Right cardiac atrium (tissue), 5 donors: ENCODE data around the gene SLC41A1. TPM values are rescaled to one million over a fixed set of nuclear protein-coding genes. Genes with fewer than 3 reads are reported as not detected.

Source experiments
- ATAC-seq, 2 donors: fragments of 200-7000 bp; cut with Tn5 transposase; one replicate each; pipeline versions ENCODE4 v1.8.0 to v1.9.1; 2020; ENCODE audit warnings: moderate library complexity in 2 of 2, mild to moderate bottlenecking in 1 of 2
- DNase-seq, 3 donors: peaks; one replicate each; pipeline ENCODE4 v3.0.0-alpha.2; 2020
- H3K27ac ChIP-seq: one replicate; pipeline ENCODE4 v1.5.1; 2013; ENCODE audit warnings: mild to moderate bottlenecking, low read length, control low read depth, moderate library complexity
- H3K27me3 ChIP-seq: one replicate; pipeline ENCODE4 v1.6.1; 2013; ENCODE audit not compliant: control insufficient read depth, insufficient read depth
- H3K4me1 ChIP-seq: one replicate; pipeline ENCODE4 v1.6.1; 2013; ENCODE audit warnings: low read length; ENCODE audit not compliant: control insufficient read depth, insufficient read depth
- H3K4me3 ChIP-seq: one replicate; pipeline ENCODE4 v1.5.1; 2013; ENCODE audit warnings: low read length, control low read depth
- H3K9me3 ChIP-seq: one replicate; pipeline ENCODE4 v1.6.1; 2013; ENCODE audit warnings: low read length; ENCODE audit not compliant: control insufficient read depth
- WGBS: extraction: QIAGEN DNeasy Blood & Tissue Kit; methylation state at CpG from one replicate; pipeline ENCODE4 v1.1.7; 2013; 5-methylcytosine and 5-hydroxymethylcytosine counted together
- intact Hi-C, 4 donors: fragments of 100-400 bp; cut with DNase I; formaldehyde crosslinking; loops; one replicate each; pipeline versions ENCODE4 v1.11.0 to v1.14.0; 2022 to 2023
- polyA plus RNA-seq: library from polyadenylated mRNA; stranded (reverse); fragments of 200-250 nt; gene quantifications from one replicate; pipeline ENCODE4 v1.2.3, GENCODE V29; 2013
- total RNA-seq, 4 donors: library from RNA; stranded (reverse); fragmentation: NEBNext Ultra II Directional; extraction: Animal tissue kit (Norgen Biotek cat#: 25700); gene quantifications; one replicate each; pipeline ENCODE4 v1.2.1, GENCODE V29; 2021
- donor health status: healthy with polysubstance abuse.
- donor health status: DM: no; HTN: yes; CAD: no.
- donor health status: DM: no; HTN: no; CAD: no.
- donor health status: DM: no; HTN: yes; CAD: no; lungs with severe emphysema.
- donor health status: DM: yes; HTN: yes; CAD: no.

Gene SLC41A1
- total and polyA plus RNA-seq, 5 donors: 187 to 420 (median 322) TPM

DNA sequence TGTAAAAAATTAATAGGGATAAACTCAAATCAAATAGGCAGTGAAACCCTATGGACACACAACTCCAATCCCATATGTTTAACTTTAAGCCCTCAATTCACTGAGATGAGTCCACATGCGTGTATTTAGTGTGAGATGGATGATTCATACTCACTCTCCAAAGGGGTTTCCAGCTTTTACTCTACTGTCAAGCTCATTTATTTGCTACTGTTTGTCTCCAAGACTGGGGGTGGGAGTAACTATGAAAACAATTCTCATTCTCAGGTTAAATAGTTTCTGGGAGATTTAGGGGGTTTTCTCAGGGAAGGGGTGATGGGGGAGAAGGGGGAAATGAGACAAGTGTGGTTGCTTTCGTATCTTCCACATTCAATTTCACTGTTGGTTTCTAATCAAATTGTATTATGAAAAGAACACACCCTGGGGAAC is 40.4 kb downstream of the SLC41A1 start:
- WGBS: 92% methylated on average over 2 of the region's 2 CpGs
- no peak for ATAC-seq

DNA sequence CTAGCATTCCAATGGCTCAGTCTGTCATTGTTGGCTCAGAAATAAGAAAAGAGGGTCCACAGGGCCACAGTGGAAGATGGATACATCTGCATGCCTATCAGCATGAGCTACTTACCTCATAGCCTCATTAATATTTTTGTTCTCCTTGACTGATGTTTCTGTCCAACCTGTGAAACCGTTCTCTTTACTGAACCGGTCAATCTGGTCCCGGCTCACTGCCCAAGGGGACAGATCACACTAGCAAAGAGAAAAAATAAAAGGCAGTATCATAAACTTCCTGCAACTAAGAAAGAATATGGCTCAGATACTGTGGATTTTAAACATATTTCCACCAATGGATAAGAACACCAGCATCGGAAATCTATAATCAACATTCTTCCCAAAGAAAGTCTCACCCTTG is 42.4 kb downstream of the SLC41A1 start:
- WGBS: 88% methylated on average over 4 of the region's 4 CpGs
- DNase-seq (no peak), ATAC-seq (no peak)
- intact Hi-C loops: no loop called here
- Histone ChIP-seq H3K27ac (no peak overlapping the region), H3K9me3 (no peaks in the 10 kb centered on the region), H3K4me1 (peaks cover 3% of the 10 kb centered on the region), H3K27me3 (no peaks in the 10 kb centered on the region), H3K4me3 (no peak overlapping the region)

More for the DNA sequence above, 40.4 kb downstream of the SLC41A1 start:
- Histone ChIP-seq H3K27ac (no peak overlapping the region), H3K27me3 (no peaks in the 10 kb centered on the region), H3K4me3 (no peak overlapping the region), H3K9me3 (no peaks in the 10 kb centered on the region), H3K4me1 (peaks cover 3% of the 10 kb centered on the region)
- intact Hi-C loops: no loop called here
- DNase-seq: no peak

DNA sequence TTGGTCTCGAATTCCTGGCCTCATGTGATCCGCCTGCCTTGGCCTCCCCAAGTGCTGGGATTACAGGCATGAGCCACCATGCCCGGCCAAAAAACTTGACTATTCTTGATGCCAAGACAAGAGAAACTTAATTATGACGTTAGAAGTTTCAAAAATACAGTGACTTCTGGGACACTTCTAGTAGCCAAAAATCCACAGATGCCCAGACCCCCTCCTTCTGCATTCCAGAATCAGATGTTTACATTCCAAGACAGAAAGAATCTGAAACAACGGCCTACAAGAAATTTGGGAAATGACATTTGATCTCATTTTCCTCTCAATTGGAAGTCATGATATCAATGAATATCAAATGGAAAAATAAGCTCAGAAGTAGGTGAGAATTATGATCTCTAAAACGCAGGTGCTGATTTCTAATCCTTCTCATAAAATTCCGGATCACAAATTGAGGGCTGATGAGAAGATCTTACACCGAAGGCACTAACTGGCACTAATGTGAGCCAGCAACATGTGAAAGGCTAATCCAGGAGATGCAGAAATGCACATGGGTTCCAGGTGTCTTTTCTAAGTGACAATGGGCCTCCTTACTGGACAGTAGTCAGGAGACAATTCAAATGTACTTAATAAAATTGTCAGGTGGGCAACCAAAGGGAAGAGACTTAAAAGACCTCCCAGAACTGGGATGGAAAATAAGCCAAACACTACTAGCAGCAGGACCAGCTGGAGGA is 43.2 kb downstream of the SLC41A1 start:
- no peaks in the 10 kb centered on the region for H3K27me3 ChIP-seq
- ATAC-seq (no peak), DNase-seq (no peak)
- H3K4me3 ChIP-seq: no peak overlapping the region
- H3K27ac ChIP-seq: no peak overlapping the region
- intact Hi-C loops: no loop called here
- 76% methylated on average over 8 of the region's 8 CpGs for WGBS
- peaks cover 3% of the 10 kb centered on the region for H3K4me1 ChIP-seq
- H3K9me3 ChIP-seq: no peaks in the 10 kb centered on the region

DNA sequence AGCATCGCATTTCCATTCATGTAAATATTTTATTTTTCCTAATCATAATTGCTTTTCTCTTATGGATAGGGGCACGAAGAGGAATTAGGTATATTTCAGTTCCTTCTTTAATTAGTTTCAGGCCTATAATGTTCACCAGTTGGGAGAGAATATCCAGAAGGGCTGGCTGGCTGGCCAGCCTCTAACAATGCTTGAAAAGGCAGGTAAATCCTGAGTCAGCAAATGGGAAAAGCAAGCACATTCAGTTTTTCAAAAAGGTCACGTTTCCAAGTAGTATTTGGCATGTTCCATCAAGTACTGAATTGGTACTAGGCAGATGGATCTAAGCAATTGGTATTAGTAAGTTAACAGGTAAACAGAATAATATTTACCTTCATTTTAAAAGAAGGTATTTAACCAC is 45.8 kb downstream of the SLC41A1 start:
- DNase-seq: no peak
- Histone ChIP-seq H3K27ac (no peak overlapping the region), H3K4me3 (no peak overlapping the region), H3K27me3 (no peaks in the 10 kb centered on the region), H3K9me3 (no peaks in the 10 kb centered on the region), H3K4me1 (no peaks in the 10 kb centered on the region)
- intact Hi-C loops: no loop called here
- WGBS: 85% methylated on average over 3 of the region's 3 CpGs
- no peak for ATAC-seq

DNA sequence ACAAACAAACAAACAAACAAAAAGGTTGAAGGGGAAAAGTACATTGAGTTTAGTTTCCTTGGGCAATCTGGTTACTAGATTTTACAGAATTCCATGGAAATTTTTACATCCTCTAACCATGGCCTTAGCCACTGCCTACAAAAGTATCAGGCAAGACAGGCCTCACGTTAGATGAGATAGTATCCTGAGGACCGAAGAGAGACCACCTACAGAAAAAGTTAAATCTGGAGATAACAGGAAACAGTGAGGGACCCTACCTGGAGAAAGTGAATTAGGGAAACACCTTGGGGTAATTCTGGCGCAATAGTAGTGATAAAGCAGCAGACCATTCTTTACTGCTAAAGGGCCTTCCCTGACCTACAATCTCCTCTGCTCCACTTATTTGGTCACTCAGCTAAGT is 46.4 kb downstream of the SLC41A1 start:
- H3K9me3 ChIP-seq: no peaks in the 10 kb centered on the region
- intact Hi-C loops: no loop called here
- no peaks in the 10 kb centered on the region for H3K4me1 ChIP-seq
- no peaks in the 10 kb centered on the region for H3K27me3 ChIP-seq
- H3K4me3 ChIP-seq: no peak overlapping the region
- no peak overlapping the region for H3K27ac ChIP-seq
- 90% methylated on average over 3 of the region's 3 CpGs for WGBS
- ATAC-seq (no peak), DNase-seq (no peak)

DNA sequence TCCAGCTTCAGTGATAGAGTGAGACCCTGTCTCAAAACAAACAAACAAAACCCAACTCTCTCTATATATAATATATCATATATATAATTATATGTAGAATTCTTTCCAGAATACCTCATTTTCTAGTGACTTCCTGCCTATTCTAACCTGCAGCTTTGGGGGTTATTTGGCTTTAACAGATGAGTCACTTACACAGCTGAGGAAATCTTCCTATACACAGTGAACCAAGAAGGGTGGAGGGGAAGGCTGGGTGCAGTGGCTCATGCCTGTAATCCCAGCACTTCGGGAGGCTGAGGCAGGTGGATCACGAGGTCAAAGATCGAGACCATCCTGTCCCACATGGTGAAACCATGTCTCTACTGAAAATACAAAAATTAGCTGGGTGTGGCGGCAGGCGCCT is 47.0 kb downstream of the SLC41A1 start:
- intact Hi-C loops: no loop called here
- DNase-seq (no peak), ATAC-seq (no peak)
- WGBS: 69% methylated on average over 5 of the region's 5 CpGs
- Histone ChIP-seq H3K27me3 (no peaks in the 10 kb centered on the region), H3K4me3 (no peak overlapping the region), H3K9me3 (no peaks in the 10 kb centered on the region), H3K4me1 (no peaks in the 10 kb centered on the region), H3K27ac (no peak overlapping the region)

DNA sequence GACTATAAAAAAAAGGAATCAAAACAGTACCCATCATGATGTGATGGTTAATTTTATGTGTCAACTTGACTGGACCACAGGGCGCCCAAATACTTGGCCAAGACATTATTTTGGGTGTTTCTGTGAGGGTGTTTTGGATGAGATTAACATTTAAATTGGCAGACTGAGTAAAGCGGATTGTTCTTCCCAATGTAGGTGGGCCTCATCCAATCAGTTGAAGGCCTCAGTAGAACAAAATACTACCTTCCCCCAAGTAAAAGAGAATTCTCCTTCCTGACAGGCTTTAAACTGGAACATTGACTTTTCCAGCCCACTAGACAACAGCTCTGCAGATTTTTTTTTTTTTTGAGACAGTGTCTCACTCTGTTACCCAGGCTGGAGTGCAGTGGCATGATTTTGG is 48.4 kb downstream of the SLC41A1 start:
- H3K4me3 ChIP-seq: no peak overlapping the region
- no peaks in the 10 kb centered on the region for H3K27me3 ChIP-seq
- DNase-seq: no peak
- no peaks in the 10 kb centered on the region for H3K9me3 ChIP-seq
- intact Hi-C loops: no loop called here
- H3K27ac ChIP-seq: no peak overlapping the region
- H3K4me1 ChIP-seq: no peaks in the 10 kb centered on the region
- WGBS: 95% methylated on average over 2 of the region's 2 CpGs
- ATAC-seq: no peak

DNA sequence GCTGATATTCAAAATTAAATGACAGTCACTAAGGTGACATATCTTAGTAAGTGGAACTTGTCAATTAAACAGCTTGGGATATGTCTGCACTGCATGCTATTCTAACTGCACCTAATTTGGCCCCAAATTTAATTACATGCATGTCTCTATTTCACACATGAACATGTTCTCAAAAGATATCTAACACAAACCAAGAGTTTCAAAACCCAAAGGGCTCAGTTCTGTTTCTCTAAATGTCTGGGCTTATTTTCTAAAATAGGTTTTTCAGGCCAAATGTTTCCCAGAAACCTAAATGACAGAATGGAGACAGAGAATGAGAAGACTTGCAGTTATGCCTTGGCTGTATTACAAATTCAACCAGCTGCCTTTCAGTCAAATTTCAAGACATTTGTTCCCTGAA is 49.0 kb downstream of the SLC41A1 start:
- intact Hi-C loops: no loop called here
- Histone ChIP-seq H3K27me3 (no peaks in the 10 kb centered on the region), H3K4me1 (no peaks in the 10 kb centered on the region), H3K9me3 (no peaks in the 10 kb centered on the region), H3K27ac (no peak overlapping the region), H3K4me3 (no peak overlapping the region)
- DNase-seq (no peak), ATAC-seq (no peak)

DNA sequence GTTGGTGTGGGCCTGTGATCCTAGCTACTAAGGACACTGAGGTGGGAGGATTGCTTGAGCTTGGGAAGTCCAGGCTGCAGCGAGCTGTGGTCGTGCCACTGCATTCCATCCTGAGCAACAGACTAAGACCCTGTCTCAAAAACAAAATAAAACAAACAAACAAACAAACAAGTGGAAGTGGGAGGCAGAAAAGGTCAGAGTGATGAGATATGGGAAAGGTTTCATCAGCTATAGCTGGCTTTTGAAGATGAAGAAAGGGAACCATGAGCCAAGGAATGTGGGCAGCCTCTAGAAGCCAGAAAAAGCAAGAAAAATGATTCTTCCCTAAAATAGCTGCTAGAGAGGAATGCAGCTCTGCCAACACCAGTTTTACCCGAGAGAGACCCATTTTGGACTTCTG is 52.4 kb downstream of the SLC41A1 start:
- Histone ChIP-seq H3K27me3 (no peaks in the 10 kb centered on the region), H3K4me3 (no peak overlapping the region), H3K27ac (no peak overlapping the region), H3K9me3 (no peaks in the 10 kb centered on the region), H3K4me1 (no peaks in the 10 kb centered on the region)
- WGBS: 86% methylated on average over 3 of the region's 3 CpGs
- DNase-seq (no peak), ATAC-seq (no peak)
- intact Hi-C loops: no loop called here

DNA sequence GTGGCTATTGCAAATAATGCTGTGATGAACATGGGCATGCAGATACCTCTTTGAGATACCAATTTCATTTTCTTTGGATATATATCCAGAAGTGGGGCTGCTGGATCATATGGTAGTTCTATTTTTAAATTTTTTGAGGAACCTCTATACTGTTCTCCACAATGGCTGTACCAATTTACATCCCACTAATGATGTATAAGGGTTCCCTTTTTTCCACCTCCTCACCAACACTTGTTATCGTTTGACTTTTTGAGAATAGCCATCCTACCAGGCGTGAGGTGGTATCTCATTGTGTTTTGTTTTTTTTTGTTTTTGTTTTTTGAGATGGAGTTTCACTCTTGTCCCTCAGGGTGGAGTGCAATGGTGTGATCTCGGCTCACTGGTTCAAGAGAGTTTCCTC is 56.4 kb downstream of the SLC41A1 start:
- no peaks in the 10 kb centered on the region for H3K27me3 ChIP-seq
- H3K27ac ChIP-seq: no peak overlapping the region
- no peak overlapping the region for H3K4me3 ChIP-seq
- no peaks in the 10 kb centered on the region for H3K4me1 ChIP-seq
- intact Hi-C loops: no loop called here
- no peaks in the 10 kb centered on the region for H3K9me3 ChIP-seq
- DNase-seq: no peak
- WGBS: 94% methylated on average over 3 of the region's 3 CpGs
- ATAC-seq: no peak

DNA sequence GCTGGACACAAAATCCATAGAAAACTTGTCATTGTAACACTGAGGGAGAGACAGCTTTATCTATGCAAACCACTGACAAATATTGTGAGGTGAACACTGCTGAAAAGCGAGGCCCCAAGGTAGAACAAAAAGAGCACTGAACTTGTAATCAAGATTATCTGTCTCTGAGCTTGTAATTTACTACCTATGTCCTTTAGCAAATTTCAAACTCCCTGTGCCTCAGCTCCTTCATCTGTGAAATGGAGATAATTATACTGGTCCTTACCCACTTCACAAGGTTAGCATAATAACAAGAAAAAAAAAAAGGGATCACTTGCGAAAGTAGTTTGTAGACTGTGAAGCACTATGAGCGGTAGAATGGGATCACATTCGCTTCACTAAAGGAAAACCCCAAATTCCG is 58.1 kb downstream of the SLC41A1 start:
- ATAC-seq (no peak), DNase-seq (no peak)
- Histone ChIP-seq H3K27me3 (no peaks in the 10 kb centered on the region), H3K9me3 (no peaks in the 10 kb centered on the region), H3K4me3 (no peak overlapping the region), H3K27ac (no peak overlapping the region), H3K4me1 (no peaks in the 10 kb centered on the region)
- intact Hi-C loops: no loop called here
- WGBS: 79% methylated on average over 5 of the region's 5 CpGs
